Activated CD4-positive, CD25-positive, alpha-beta regulatory T cell treated with anti-CD3 and anti-CD28 coated beads, Interleukin-2, amount 50 U/mL, for 72 hours (primary cell): Measurements from ENCODE around the gene PRCC.

Experiments used
- DNase-seq: peaks from one replicate; pipeline ENCODE4 v3.0.0; 2021

The PRCC gene

GRCh38 chr1:156801409-156802121 lies 34.2 kb downstream of the PRCC start:
- no peak for DNase-seq

- DNase-seq, result no peak
These were observed 35.1 kb downstream of the PRCC start for GRCh38 chr1:156802421-156802935.

GRCh38 chr1:156803086-156803851 lies 35.9 kb downstream of the PRCC start:
- no peak for DNase-seq

DNA sequence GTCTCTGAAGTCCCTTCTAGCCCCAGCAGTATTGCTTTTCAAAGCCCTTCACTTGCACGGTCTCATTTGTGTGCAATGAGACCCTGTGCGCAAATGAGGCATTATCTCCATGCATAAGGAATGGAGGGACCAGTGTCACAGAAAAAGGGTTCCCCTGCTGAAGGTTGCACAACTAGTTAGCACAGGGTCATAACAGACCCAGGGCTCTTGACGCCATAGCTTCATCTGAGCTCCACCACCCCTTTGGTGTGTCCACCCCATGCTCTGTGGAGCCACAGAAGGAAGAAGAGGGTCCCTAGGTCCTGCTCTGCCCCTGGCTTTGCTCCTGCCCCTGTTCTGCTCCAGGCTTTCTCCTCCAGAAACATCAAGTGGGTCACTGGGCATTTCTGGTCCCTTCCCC lies 36.7 kb downstream of the PRCC start:
- no peak for DNase-seq

GRCh38 chr1:156804572-156805243 lies 37.4 kb downstream of the PRCC start:
- no peak for DNase-seq

DNA sequence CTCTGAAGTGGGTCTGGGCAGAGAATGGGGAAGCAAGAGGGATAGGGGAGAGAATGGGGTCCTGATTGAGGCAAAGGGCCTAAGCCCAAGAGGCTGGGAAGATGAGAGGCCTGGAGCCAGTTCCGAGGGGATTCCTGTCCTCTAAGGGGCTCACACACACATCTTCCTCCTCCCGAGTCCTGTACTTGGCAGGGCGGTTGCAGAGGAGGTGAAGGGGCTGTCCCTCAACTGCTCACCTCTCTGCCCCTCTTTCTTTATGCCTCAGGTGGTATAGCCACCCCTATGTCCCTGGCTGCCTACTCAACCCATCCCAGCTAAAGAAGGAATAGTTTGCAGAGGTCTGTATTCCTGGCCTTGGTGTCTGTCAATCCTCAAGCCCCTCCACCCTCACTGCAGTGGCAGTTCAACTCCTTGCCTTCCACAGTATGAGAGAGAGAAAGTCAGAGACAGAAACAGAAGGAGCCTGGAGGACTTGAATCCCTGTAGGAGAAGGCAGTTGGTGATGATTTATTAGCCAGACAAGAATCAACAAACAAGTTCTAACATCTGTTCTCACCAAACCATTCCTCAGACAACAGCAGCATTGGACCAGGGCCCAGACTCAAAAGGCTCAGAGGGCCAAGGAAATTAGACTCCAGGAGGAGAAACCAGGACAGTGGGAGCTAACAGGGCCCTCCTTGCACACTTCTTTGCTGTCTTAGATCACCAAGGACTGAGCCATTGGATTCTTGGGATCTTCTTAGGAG lies 38.6 kb downstream of the PRCC start:
- DNase-seq, result no peak

DNA sequence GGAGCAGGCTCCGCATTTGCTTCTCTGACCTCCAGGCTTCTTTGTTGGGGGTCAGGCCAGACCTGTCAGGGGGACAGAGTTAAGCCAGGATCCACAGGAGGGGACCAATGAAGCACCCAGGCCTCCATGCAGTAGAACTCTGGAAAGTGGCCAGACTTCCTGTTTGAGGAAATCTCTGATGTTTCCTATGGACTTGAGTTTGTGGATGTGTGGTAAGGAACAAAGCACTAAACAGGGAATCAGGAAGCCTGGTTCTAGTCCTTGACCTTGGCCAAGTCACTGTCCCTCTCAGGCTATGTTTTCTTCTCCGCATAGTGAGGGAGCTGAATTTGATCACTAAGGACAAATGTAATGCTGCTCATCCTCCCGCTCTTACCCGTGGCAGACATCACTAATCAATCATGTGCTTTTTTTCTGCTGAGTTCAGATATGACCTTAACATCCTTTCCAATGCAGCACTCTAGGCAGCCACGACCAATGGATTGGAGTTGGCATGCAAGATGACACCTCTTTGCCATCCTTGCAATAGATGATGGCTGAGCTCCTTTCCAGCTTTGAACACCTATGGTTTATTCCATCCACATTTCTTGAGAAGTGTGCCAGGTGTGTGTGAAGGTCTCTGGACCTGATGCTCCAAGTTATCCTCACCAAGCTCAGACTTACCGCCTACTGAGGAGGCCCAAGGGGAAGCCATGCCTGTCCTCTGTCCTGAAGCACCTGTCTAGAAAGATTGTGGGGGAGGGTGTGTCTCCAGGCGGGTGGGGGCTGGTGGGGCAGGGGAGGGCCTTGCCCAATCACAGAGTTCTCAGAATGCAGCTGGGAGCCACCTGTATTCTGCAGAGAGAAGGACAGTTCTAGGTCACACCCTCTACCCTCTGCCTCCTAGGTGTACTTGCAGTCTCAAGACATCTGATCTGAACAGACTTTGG lies 39.4 kb downstream of the PRCC start:
- DNase-seq, result peak; percentile 24

- DNase-seq, result peak; percentile 26
These were observed 40.3 kb downstream of the PRCC start for GRCh38 chr1:156807627-156808026.

DNA sequence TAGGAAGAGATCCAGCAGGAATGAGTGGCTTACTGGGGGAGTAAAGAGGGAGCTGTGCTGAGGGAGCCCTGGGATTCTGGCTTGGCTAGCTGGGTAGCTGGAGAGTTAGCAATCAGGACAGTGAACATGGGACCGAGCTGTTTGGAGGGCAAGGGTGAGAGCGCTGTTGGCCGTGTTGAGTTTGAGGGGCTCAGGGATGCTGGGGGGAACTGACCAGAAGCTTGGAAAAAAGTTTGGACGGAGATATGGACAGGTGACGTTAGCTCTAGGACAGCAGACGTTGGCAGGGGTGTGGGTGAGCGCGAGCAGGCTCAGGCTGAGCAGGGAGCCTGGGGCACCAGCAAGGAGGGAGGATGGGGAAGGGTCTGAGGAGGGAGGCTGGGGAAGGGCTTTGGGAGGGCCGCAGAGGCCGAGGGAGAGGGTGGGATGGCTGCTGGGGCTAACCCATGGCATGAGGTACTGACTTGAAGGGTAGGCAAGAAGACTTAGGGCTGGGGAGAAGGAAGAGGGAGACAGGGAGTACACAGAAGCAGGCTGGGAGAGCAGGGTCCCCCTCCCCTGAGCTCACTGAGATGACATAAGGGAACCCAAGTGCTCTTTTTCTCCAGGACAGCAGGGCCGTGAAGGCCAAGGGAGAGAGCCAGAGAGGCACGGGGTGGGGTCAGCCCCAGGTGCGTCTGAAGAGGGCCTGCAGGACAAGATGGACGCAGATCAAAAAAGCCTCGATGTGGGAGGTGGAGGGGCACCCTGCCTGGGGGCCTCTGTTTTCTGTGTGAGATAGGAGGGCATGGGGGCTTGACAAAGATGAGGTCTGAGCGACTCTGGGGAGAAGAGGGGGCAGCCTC lies 41.1 kb downstream of the PRCC start:
- peak; percentile 34 for DNase-seq

- peak; percentile 13 for DNase-seq
These were observed 41.9 kb downstream of the PRCC start for GRCh38 chr1:156809281-156809680.

GRCh38 chr1:156809711-156810366 lies 42.5 kb downstream of the PRCC start:
- no peak for DNase-seq

DNA sequence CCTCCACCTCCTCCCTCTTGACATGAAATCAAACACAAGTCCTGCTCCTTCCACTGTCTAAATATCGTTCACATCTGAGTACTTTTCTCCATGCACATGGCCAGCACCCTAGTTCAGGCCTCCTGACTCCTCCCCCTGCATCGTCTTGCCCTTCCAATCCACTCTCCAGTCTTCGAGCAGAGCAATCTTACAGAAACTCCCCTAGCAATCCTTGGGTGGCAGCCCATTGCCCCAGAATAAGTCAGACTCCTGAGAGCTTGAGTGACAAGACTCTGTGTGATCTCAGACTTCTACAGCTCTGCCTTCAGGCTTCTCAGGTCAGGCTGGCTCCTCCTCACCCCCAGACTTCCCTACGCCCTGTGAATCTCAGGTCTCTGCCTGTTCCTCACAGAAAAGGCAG lies 43.8 kb downstream of the PRCC start:
- no peak for DNase-seq

DNA sequence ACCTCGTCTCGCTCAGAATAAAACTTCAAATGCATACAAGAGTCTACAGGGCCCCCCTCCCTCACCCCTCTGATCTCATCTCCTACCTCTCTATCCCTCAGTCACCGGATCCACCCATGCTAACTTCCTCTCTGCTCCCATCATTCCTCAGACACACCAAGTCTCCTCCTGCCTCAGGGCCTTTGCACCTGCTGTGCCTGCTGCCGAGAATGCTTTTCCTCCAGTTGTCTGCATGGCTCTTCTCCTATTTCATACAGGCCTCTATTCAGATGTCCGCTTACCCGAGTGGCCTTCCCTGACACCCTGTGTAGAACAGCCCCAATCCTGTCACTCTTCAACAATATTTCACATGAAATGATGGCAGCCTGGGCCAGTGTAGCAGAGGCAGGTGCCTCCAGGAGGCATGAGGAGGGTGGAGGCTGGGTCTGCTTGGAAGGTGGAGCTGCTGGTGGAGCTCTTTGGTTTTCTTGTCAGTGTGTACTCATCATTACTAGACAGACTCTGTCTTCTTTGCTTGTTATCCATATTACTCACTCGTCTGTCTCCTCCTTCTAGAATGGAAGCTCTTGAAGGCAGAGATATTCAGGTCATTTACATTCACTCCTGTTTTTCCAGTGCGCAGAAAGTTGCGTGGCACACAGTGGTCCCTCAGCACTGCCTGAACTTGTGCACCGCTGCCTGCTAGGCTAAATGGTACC lies 45.1 kb downstream of the PRCC start:
- no peak for DNase-seq

GRCh38 chr1:156813298-156813697 lies 46.0 kb downstream of the PRCC start:
- DNase-seq, result no peak

GRCh38 chr1:156813750-156814570 lies 46.6 kb downstream of the PRCC start:
- DNase-seq, result peak; percentile 69

DNA sequence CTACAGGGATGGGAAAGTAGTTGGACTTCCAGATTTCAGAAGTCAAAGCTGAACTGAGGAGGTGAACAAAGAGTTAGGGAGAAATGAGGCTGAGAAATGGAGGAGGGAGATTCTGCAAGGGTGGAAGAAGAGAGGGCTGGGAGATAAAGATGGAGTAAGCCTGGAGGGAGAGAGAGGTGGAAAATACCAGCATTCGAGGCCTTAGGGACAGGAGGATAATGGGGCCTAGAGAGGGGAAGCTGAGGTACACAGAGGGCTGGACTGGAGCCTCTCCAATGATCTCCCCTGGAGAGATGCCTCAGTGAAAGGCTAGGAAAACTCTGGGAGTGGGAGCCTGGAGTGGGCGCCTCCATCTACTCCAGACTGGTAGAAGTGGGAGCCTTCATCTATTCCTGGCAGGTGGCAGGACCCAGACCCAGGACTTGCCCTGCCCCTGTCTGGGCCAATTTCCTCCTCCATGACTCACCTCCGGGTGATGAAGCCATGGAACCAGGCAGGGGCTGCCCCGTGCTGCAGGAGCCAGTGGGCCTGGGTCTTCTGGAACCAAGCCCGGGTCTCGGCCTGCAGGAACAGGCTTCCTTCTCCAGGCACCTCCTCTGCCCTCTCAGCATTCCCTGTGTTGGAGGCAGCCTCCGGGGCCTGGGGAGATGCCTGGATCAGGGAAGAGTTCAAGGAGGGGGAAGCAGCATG lies 47.4 kb downstream of the PRCC start:
- no peak for DNase-seq

DNA sequence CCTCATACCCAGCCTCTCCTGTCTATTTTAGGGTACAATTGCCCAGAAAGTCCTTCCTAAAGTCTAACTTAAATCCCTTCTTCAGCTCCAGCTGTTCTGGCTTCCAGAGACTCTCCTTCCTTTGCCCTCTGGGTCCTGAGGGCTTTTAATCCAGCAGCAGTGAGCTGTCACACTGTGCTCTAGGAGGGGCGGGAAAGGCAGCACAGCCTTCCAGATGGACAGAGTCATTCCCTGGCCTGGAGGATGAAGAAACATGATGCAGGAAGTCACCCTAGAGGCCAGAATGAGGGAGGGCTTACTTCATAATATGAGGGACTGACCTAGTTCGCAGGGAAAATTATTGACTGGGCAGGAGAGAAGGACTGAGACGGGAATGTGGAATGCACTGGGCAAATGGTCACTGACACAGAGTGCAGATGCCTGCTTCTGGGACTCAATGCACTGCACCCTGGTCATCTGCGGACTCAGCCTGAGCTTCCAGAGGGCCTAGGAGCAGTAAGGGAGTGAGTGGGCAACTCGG lies 48.0 kb downstream of the PRCC start:
- peak; percentile 28 for DNase-seq

GRCh38 chr1:156815961-156816422 lies 48.7 kb downstream of the PRCC start:
- peak; percentile 30 for DNase-seq
